HG02884 (cell line): Measurements from ENCODE around the gene PEX5.
"Not testable (repeated sequence)": the region's sequence is repeated elsewhere in the genome, so short reads cannot be mapped to it uniquely, and the experiment has no call there.

ENCODE experiments used
- ATAC-seq: cut with Tn5 transposase; IDR thresholded peaks from one replicate; pipeline ENCODE4 v1.9.1; 2021; ENCODE audit warnings: mild to moderate bottlenecking, moderate library complexity; ENCODE audit not compliant: unreplicated experiment

PEX5 gene

DNA sequence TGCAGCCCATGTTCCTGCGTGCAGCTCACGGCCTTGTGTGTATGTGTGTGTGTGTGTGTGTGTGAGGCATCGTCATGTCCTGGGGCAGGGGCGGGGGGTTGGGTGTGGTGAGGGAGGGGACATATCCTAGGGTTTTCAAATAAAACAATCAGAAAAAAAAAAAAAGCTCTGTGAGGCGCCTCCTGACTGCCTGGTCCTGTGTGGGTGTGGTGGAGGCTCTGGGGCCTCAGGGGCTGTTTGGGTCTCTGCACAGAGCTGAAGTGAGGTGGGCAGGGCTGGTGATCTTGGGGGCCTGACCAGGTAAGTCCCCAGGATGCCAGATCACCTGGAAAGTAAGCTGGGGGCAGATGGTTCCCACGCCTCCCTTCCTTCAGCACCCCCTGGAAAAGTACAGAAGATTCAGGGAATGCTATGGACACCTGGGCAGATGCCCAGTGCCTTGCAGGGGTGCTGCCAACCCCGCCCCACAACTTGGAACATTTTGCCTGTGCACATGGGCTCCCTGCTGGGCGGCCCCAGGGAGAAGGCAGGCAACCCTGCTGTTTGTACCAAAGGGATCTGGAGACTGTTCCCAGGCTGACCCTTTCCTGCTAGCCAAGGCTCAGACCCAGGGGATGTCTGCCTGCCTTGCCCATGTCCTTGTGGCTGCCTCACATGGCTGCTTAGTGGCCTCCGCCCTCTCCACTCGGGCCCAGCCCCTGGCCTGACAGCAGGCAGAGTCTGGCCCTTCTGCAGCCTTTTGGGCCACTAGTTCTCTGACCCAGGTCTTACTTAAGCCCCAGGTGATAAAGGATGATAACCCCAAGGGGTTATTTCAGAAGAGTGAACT lies 30.5 kb upstream of the PEX5 start:
- no peak for ATAC-seq

DNA sequence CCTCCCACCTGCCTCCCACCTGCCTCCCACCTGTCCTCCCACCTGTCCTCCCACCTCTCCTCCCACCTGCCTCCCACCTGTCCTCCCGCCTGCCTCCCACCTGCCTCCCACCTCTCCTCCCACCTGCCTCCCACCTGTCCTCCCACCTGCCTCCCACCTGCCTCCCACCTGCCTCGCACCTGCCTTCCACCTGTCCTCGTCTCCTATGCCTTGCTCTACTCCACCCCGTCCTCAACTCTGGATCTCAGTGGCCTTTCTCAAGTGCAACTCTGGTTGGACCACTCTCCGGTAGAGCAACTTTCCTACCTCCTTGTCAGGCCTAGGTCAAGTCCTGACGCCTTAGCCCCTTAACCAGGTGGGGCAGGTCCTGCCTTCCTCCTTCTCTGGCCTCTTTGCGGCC lies 29.3 kb upstream of the PEX5 start:
- ATAC-seq, result no peak

DNA sequence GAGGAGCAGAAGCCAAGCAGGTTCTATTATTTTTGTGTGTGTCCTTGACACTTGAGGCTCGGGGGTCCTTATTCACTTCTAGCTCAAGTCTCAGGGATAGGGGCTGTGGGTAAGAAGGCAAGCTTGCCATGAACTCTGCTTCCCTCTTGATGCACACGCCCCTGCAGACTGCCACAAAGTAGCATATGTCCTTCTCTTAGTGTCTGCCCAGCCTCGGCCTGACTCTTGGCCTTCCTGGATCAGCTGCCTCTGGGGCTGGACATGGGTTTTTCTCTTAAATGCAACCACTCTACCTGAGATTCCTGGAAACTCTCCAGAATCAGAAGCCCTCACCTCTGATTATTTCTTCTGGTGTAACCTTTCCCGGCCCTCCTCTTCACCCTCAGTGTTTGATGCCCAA lies 28.2 kb upstream of the PEX5 start:
- no peak for ATAC-seq

DNA sequence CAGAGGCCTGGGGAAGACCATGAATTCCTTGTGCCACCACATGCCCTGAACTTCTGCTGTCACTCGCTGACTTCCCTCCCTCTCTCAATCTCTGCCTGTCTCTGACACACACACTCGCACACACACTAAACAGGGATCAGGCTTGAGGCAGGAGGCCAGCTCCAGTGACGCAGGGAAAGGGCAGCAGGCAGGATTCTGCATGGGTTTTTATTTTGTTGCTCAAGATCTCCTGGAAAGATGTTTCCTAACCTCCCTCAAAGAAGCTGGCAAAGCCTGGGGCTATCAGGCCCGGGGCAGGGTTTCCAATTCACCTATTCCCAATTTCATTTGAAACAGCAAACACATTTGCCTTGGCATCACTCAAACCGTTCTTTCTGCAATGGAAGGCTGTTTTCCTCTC lies 27.7 kb upstream of the PEX5 start:
- no peak for ATAC-seq

DNA sequence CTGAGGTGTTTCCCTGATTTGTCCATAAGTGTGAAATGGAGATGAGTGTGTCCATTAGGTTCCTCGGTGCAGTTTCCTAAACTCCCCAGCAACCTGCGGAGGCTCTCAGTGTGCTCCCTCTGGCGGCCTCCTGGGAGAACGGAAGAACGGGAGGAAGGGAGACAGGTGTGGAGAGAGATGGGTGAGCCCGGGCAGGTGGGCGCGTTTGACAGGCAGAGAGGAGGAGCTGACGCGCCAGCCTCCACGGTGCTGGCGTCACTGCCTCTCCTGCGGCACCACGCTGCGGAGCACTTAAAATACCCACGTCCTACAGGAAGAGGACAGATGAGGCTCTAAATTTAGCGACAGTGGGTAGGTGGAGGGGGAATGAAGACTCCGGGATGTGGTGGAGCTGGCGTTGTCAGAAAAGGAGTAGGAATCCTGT lies 26.8 kb upstream of the PEX5 start:
- ATAC-seq, result no peak

DNA sequence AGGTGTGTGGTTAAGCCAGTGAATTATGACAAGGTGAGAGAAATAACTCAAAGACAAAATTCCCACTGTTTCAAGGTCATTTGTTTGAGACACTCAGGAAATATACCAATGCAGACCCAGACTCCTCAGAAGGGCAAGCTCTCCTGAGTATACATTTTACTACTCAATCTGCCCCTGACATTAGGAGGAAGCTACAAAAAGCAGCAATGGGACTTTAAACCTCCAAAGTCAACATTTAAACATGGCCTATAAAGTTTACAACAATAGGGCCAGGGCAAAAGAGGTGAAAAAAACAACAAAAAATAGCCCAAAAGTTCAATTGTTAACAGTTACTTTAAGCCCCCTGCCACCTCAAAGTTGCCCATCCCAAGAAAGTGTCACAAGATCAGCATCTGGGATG lies 19.5 kb upstream of the PEX5 start:
- ATAC-seq, result no peak

DNA sequence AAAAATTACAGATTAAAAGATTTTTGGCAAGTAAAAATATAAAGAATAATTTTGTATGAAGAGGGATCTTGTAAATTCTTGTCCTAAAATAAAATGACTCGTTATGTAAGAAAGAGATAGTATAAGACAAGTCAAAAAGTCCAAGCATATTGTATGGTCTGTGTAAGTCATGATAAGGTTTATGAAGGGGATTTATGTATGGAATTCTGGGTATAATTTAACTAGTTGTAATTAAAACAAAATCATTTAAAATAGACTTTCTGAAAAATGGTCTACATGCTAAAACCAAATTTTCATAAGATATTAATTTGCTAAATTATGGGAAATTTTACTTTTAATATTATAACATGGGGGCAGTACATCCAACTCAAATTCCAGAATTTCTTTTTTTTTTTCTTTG lies 17.6 kb upstream of the PEX5 start:
- ATAC-seq, result no peak

DNA sequence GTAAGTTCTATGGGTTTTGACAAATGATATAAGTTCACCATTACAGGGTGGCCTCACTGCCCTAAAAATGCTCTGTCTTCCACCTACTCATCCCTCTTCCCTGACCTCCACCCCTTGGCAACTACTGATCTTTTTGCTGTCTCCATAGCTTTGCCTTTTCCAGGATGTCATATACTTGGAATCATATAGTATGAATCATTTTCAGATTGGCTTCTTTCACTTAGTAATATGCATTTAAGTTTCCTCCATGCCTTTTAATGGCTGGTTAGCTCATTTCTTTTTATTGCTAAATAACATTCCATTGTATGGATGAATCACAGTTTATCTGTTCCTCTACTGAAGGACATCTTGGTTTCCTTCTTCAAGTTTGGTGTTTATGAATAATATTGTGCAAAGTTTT lies 14.0 kb upstream of the PEX5 start:
- ATAC-seq, result no peak

DNA sequence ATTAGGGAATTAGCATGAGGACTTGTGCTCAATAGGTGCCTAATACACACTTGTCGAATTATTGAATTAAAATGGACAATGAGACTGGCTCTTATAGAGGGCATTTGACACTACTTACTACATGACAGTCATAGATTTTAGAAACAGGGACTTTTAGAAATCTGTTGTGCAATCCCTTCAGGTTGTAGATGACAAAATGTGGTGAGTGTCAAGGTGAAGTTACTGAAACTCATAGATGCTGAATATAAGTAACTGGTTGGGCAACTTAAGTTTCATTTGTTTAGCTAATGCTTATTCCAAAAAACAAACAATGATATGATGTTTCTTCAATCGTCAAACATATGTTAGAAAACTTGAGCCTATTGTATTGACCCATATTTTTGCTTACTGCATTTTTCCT lies 12.9 kb upstream of the PEX5 start:
- ATAC-seq, result no peak

DNA sequence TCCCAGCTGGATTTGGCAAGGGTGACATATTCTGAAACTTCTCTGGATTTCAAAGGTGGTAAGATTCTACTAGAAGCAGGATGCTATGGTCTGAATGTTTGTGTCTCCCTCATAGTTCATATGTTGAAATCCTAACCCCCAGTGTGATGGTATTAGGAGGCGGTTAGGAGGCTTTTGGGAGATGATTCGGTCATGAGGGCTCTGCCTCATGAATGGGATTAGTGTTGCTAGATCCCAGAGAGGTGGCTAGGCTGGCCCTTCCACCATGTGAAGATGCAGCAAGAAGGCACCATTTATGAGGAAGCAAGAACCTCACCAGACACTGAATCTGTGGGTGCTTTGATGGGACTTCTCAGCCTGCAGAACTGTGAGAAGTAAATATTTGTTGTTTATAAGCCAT lies 11.0 kb upstream of the PEX5 start:
- ATAC-seq, result no peak

DNA sequence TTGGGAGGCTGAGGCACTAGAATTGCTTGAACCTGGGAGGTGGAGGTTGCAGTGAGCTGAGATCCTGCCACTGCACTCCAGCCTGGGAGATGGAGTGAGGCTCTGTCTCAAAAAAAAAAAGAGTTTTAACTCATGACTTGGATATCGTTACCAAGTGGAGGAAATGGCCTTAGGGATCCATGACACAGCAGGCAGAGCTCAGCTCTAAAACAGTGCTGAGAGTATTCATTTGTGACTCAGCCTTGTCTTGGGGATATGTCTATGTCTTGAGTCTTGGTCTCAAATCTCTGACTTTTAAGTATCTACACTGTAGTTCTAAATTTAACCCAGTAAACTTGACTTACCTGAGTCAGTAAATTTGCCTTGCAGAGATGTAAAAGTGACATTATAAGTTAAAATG lies 8.8 kb upstream of the PEX5 start:
- no peak for ATAC-seq

DNA sequence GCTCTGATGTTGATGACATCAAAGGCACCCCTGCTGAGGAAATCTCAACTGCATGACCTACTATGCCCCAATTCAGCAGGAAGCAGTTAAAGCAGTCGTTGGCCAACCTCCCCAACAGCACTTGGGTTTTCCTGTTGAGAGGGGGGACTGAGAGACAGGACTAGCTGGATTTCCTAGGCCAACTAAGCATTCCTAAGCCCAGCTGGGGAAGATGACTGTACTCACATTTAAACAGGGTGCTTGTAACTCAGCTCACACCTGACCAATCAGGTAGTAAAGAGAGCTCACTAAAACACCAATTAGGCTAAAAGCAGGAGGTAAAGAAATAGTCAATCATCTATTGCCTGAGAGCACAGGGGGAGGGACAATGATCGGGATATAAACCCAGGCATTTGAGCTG lies 3.4 kb upstream of the PEX5 start:
- not testable (repeated sequence) for ATAC-seq

DNA sequence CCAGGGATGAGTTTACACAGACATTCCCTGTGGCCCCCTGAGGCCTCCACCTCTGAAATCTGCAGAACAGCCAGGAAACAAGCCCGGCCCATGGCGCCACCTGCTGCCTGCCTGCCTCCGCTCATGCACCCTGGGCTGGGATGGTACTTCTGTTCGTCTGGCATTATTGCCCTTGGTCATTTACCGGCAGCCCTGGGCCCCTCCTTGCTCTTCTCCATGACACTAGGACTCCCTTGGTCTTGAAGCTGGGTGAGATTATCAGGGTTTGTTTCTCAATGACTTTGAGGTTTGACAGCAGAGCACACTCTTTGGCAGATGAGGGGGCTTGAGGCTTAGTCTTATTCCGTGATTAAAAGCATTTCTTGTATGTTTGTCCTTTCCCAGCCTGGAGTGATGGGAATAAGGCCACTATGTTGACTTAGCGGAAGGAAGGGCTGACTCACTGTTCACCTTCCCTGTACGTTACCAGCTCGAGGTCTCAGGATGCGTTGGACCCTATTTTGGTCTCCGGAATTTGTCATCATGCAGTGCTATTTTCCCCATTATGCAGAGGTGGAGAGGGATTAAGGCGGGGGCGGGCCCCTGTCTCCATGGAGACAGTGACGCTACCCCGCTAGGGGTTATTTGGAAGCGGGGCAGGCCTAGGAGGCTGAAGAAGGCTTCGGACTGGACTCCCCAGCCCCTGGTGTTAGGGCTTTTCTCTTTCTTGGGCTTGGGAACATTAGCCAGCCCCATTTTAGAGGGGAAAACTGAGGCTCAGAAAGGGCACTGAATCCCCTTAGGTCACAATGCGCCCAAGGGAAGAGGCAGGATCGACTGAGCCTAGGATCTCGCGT lies 706 bp upstream of the PEX5 start:
- peak; percentile 36 for ATAC-seq

DNA sequence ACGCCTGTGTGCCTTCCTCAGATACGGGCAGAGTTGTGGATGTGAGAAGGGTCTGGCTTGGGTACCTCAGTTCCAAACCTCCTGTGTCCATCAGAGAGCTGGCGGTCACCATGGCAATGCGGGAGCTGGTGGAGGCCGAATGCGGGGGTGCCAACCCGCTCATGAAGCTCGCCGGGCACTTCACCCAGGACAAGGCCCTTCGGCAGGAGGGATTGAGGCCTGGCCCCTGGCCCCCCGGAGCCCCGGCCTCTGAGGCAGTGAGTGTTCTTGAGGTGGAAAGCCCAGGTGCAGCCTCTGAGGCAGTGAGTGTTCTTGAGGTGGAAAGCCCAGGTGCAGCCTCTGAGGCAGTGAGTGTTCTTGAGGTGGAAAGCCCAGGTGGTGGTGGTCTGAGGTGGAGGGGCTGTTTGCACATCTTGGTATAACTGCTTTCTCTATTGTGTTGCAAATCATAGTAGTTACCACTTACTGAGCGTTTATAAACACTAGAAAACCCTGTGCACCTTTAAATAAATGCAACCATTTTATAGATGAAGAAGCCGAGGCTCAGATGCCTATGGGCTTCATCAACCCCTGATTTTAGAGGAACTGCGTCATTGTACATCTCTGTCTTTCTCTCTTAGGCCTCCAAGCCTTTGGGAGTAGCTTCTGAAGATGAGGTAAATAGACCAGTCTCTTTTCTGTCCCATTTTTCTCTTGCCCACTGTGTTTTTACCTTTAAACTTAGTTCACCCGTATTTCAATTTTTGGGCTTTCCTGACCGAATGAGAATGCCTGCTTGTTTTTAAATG lies 976 bp downstream of the PEX5 start:
- no peak for ATAC-seq

DNA sequence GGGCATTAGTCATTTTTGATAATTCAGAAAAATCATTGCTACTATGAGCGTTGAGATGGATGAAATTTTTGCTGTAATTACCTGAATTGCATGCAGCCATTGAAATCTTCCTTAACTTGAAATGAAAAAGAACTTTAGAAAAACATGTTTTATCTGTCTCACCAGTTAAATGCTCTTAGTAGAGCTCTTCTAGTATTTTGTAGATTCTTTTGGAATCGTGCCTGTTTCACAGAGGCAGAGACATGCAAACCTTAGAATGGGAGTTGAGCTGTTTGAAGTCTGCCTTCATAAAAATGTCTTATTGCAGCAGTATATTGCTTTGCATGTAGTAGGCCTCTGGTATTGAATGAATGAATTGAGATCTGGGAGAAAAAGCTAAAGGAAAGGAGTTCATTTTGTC lies 4.2 kb downstream of the PEX5 start:
- no peak for ATAC-seq

DNA sequence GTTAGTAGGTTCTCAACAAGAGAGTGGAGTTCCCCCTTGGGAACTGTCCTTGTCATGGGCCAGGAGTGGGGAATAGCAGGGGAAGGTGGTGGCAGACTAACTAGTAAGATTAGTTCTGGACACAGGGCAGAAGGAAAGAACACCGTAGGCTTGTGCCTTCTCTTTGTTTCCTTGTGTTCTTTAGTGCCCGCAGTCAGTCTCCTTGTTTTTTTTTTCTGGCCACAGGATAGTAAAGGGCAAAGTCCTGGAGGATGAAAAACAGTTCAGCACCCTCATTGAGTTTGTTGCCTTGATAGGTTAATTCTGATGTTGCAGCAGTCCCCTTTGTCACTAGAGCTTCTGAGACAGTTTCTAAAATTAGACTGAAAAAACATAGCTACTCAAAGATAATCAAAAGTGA lies 8.4 kb downstream of the PEX5 start:
- ATAC-seq, result no peak

DNA sequence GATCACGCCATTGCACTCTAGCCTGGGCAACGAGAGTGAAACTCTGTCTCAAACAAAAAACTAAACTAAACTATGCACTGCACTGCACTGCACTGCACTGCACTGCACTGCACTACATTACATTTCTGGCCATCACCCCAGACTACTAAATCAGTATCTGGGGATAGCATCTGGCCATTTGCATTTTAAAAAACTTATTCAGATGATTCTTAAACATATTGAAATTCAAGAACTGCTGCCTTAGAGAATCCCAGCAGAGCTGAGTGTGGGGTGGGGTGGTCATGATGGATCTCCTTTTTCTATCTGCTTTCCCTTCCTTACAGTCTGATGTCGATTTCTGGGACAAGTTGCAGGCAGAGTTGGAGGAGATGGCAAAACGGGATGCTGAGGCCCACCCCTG lies 13.6 kb downstream of the PEX5 start:
- ATAC-seq, result no peak

DNA sequence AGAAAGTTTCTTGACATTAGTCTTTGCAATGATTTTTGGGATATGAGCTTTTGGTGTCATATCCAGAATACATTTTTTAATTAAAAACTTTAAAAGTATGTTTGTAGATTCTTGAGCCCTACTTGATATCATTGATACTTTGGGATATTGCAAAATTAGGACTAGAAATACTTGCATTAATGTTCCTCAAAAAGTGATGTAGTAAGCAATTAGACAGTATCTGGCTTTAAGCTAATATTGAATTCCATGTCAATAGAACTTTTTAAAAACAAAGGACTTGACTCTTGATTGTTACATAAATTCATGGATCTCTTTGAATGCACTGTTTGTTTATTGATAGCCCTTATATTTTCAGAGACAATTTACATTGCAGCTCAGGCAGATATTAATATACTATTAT lies 15.6 kb downstream of the PEX5 start:
- ATAC-seq, result no peak

DNA sequence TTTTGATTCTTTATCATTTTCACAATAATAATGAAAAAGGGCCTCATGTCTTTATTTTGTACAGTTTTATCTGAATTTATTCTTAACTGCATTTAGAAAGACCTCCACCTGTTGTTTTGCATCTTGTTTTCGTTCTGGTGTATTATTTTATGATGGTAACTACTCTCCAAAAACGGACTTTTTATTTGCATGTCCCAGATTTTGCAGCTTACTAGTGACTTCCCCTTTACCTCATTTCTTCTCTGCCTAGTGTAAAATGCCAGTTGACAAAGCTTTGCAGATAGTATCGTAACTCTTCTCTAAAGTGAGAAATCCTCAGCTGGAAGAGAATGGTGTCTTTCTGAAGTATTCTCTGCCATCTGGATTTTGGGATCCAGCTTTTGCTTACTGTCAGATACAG lies 17.2 kb downstream of the PEX5 start:
- ATAC-seq, result no peak

DNA sequence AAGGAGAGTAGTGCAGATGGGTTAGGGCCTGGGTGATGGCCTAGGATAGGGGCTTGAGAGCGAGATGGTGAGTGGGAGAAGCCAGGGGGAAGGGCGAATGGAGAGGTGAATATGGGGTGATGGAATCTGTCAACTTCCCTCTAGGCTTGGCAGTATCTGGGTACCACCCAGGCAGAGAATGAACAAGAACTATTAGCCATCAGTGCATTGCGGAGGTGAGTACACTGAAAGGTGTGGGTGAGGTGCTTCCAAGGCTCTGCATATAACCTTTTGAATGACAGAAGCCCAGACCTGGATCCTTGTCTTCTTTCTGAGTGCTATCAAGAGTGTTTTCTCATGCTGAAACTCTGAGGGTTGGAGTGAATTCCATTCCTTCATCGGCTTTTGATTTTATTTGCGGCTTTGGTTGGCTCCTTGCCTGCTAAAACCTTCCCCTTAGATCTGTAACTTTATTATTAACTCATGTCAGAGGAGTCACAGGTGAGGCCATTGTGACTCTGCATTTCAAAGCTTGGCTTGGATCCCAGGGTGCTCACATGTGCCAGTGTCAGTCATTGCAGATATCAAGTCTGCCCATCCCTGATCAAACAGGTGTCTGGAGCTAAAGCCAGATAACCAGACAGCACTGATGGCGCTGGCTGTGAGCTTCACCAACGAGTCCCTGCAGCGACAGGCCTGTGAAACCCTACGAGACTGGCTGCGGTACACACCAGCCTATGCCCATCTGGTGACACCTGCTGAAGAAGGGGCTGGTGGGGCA lies 18.6 kb downstream of the PEX5 start:
- no peak for ATAC-seq

DNA sequence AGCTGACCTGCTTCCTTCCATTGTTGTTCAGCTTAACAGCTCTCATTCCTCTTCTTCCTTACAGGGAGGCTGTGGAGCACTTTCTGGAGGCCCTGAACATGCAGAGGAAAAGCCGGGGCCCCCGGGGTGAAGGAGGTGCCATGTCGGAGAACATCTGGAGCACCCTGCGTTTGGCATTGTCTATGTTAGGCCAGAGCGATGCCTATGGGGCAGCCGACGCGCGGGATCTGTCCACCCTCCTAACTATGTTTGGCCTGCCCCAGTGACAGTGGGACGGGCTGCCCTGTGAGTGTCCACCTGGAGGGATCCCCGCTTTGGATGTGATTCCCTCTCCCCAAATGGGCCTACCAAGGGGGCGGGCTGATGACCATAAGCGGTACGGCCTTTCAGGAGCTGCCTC lies 20.5 kb downstream of the PEX5 start:
- no peak for ATAC-seq
